NCI-H1436 (cell line): ENCODE measurements around the gene IKZF2.

Source experiments
- DNase-seq: peaks from one replicate; lab custom pipeline; 2025; lab: John Stamatoyannopoulos, UW

IKZF2 gene

DNA sequence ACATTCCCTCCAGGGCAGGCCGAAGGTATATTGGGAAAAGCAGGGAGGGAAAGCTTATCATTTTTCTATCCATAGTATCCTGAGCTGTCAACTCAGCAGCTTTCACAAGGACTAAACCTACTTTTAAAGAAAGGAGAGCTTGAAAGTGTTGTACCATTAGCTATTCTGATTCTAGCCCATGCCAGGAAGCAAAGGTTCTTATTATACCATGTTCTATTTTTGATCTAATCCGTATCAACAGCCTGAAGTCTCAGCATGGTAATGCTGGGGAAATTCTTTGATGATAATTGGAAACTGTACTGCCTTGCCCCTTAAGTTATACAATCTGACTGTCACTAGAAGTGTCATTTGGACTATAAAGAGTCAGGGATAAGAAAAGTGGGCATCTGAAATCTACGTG is 193.3 kb downstream of the IKZF2 start:
- DNase-seq = no peak

DNA sequence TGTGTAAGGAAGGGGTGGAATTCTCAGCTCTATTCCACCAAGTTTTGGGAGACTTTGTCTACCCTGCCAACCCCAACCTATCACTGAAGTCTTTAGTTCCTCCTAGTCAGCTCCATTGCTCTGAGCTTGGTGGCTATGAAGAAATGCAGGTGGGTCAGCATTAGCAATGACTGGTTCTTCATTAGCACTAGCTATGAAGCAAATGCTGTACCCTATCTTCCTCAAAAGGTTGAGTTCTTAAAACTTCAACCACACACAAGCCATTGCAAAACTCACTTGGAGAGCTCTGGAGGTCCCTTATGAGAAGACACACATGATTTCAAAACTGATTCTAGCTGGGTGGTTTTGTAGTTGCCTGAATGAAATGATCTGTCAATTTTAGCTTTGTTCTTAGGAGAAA is 193.8 kb downstream of the IKZF2 start:
- no peak for DNase-seq

DNA sequence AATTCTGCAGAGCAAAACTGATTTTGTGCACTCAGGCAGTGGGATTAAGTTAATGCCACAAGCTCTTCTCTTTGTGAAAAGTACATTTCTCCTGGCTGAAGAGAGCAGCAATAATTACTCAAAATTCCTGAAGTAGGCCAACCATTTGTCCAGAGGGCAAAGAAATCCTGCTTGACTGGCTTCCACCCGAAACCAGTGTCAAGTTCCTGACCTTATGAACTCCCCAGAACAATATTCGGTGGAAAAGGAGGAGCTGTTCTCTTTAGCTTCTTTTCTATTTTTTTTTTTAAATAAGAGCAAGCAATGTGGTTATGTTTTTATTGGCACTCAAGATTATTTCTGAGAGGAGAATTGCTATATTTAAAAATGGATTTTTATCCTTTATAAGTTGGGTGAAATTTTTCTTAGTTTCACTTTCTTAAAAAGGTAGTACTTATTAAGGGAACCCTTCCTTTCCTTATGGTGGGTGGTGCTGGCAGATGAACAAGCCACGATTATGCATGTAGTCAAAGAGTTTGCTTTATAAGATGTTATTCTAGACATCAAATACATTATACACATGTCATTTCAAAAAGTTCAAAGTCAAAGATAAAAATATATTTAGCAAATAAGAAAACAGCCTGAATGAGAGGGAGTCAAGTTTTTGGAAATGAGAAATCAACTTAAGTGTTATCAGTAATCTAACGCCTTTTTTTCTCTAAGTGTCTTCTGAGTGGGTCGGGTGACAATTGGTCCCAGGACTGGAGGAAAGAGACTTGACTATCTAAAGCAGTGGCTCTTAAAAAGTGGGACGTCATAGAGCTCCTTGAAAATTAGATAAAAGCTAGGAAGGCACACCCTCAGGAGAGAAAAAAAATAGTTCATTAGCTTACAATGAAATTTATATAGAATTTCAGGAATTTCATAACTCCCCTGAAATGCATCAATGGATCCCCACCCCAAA is 194.5 kb downstream of the IKZF2 start:
- no peak for DNase-seq

DNA sequence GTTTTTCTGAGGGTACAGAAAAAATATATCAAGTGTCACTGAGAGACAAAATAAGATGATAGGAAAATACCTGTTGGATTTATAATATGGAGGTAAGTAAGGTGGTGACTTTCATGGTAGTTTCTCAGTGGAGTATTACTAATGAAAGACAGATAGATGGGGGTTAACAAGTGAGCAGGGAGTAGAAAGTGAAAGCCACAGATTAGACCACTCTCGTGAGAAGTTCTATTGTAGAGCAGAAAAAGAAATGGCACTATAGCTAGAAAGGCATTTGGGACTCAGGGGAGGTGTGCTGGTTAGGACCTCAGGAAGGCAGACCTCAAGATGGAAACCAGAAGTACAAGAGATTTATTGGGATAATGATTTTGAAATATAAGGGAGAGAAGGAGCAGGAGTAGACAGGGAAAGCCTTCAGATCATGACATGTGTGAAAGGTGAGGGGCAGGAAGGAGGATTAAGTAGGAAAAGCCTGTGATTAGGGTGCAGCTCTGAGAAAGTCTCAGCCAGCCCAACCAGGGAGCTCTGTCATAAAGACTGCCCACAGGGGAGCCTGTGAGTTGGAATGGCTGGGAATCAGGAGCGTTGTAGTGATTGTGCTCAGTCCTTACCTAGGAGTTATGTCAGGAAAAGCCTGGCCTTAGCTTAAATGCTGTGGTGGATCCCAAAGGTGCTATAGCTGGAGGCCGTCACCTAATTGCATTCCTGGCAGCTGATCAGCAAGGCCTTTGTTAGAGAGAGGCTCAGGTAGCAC is 198.1 kb downstream of the IKZF2 start:
- no peak for DNase-seq

DNA sequence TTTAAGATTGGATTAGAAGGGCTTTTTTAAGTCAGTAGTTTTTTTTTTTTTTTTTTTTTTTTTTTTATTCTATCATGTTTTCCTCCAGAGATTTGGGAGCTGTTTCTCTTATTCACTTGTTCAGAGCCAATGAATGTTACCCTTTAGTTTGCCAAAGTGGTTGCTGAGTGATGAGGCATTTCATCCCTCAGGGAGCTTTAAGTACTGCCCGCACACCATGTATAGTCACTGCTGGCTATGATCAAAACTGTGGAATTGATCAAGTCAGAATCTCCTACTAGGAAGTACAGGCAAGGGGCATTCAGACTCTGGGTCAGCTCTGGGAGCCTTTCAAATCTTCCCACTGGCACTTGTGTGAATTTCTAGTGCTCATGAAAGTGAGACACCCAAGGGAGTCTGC is 201.6 kb downstream of the IKZF2 start:
- no peak for DNase-seq
